Stimulated activated CD8-positive, alpha-beta memory T cell treated with anti-CD3 and anti-CD28 coated beads, Interleukin-7, amount 100 ng/mL, for 48 hours (primary cell): ENCODE measurements around the gene ADORA2B.

Source experiments
- DNase-seq, 2 donors: peaks; one replicate each; pipeline ENCODE4 v3.0.0-alpha.2; 2020; ENCODE audit warnings: low read depth in 1 of 2; ENCODE audit errors: extremely low read depth in 1 of 2

ADORA2B gene

DNA sequence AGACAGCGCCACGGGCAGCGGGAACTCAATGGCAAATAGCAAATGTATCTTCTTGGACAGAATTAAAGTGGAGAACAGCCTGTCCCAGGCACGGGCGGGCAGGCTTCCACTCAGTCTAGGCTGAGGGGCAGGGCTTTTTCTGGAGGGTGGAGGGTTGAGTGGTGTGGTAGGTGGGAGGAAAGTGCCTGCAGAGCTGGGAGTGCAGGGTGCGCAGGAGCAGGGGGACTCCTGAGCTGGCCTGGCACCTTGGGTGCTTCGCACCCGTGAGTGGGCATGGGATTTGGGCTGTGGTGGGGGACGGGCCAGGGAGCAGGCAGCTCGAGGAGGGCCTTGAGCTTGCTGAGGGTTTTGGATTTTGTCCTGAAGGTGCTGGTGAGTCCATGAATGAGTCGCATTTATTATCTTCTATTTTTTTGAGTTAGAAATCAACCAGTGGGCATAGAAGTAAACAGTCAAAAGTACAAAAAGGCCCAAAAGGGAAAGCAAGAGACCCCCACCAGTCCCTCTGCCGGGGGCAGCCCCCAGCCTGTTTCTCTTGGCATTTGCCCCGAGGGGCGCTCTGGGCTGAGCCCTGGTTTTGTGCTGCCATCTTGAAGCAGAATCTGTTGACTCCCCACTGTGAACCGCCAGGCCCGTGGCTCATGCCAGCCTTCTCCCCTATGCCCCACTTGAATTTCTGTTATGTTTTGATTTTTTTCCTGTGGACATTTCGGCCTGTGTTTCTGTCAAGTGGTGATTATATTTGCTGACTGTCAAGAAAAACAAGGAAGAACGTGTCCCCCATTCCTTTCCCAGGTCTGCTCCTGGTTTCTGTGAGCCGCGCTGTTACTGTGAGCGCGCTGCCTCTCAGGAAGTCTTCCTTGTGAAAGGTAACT lies 8.2 kb downstream of the ADORA2B start:
- no peak for DNase-seq

- no peak for DNase-seq
These were observed 9.3 kb downstream of the ADORA2B start for GRCh38 chr17:15954222-15954621.

GRCh38 chr17:15955793-15956541 lies 11.0 kb downstream of the ADORA2B start:
- no peak for DNase-seq

DNA sequence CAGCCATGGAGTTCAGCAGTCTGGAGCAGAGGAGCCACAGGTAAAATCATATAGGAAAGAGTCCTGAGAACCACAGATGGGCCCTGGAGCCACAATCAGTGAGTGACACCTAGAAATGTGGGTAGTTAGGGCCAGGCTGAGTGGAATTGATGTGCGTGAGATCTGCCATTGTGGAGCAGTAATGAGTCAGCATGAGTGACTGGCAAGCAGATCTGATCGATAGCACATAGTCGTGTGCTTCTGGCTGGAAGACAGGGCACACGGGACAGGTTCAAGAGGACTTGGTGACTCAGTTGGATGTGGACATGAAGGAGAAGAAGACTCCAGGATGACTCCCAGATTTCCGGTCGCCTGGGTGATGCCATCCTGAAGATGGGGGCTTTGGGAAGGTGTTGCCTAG lies 12.3 kb downstream of the ADORA2B start:
- DNase-seq = peak in 1 of 2 donors; percentile 55

GRCh38 chr17:15957608-15958307 lies 12.8 kb downstream of the ADORA2B start:
- no peak for DNase-seq

DNA sequence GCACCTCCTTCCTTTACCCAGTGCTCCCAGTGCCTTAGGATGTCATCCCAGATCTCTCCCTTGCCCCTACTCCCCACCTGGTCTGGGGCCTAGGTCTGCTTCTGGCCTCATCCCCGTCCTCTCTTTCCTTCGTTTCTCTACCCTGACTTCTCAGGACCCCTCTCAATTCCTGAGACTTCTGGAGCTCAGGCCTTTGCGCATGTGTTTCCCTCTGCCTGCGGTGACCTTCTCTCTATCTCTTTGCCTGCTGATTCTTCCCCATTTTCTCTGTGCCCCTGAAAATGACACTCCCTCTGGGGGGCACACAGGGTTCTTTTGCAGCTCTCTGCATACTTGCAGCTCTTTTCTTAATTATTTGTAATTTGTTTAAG lies 13.5 kb downstream of the ADORA2B start:
- DNase-seq = no peak

GRCh38 chr17:15963670-15964110 lies 18.8 kb downstream of the ADORA2B start:
- no peak for DNase-seq

DNA sequence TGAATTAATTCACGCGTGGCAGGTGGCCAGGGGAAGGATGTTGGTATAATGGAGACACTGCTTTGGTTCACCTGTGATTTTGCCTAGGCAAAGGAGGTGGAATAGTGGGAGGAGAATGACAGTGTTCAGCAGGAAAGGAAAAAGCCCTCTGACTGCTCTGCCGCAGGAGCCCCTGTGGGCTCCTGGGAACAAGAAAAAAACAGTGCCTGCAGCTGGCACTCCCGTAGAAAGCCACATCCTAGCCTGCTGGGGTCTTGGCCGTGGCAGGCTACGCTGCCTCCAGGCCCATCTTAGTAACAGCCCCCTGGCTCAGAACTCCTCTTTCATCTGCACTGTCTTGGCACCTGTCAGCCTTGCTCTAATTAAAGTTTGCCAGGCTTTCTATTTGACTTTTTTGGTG lies 20.6 kb downstream of the ADORA2B start:
- DNase-seq = no peak

GRCh38 chr17:15966183-15966878 lies 21.4 kb downstream of the ADORA2B start:
- DNase-seq = no peak

GRCh38 chr17:15966879-15967248 lies 21.9 kb downstream of the ADORA2B start:
- no peak for DNase-seq

DNA sequence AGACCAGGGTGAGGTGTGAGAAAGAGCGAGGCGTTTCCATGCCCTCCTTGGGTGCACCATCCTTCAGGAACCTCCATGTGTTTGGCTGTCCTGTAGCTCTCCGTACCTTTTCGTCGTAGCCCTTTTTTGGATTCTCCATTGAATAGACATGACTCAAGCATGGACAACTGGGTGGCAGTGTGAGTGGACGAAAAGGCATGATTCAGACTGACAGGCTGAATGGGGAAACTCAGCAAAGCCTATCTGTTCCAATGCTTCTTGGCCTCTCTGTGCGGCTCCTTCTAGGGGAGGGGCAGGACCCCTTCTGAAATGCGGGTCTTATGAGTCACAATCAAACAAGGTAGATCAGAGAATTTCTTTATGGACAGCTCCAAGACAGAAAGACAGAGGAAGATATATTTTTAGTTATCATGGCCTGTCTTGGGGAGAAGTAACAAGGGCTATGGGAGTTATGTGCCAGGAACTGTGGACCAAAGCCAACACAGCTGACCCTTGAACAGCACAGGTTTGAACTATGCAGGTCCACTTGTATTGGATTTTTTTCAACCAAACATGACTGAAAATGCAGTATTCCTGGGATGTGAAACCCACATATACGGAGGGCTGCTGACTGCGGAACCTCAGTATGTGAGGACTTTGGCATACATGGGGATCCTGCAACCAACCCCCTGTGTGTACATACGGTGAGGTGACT lies 22.9 kb downstream of the ADORA2B start:
- no peak for DNase-seq

- no peak for DNase-seq
These were observed 24.5 kb downstream of the ADORA2B start for GRCh38 chr17:15969463-15969862.

- no peak for DNase-seq
These were observed 25.6 kb downstream of the ADORA2B start for GRCh38 chr17:15970500-15970899.

GRCh38 chr17:15971098-15971678 lies 26.3 kb downstream of the ADORA2B start:
- DNase-seq = no peak

- DNase-seq = no peak
These were observed 27.0 kb downstream of the ADORA2B start for GRCh38 chr17:15971882-15972281.

DNA sequence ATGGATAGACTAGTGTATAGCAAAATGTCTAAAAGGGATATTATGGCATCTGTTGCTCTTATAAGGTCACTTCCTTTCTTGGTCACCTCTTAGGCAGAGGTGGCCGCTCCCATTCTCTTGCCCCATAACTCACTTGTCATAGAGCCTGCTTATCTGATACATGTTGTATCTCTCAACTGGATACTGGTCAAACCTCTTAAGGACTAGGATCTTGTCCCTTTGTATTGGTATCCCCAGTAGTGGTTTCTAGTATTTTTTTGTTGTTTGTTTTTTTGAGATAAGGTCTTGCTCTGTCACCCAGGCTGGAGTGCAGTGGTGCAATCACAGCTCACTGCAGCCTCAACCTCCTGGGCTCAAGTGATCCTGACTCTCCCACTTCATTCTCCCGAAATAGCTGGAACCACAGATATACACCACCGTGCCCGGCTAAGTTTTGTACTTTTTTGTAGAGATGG lies 27.6 kb downstream of the ADORA2B start:
- no peak for DNase-seq

GRCh38 chr17:15973016-15973415 lies 28.1 kb downstream of the ADORA2B start:
- DNase-seq = no peak

GRCh38 chr17:15973834-15974233 lies 28.9 kb downstream of the ADORA2B start:
- no peak for DNase-seq

- DNase-seq = no peak
These were observed 33.0 kb downstream of the ADORA2B start for GRCh38 chr17:15977894-15978293.

DNA sequence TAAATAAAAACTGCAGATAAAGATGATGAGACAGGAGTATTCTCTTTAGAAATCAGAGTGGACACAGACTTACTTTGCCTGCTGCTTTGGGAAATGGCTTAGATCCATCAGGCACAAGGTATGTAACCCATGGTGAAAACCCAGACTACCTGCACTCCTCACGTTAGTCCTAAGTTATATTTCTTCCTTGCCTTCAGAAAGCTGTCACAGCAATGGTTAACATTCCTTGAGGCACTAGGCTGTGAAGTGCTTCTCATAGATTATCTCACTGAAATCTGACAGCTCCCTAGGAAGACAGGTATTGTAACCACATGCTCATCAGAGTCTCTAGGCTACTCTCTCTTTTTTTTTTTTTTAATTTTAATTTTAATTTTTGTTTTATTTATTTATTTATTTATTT lies 33.7 kb downstream of the ADORA2B start:
- no peak for DNase-seq
